GM18861 (cell line): ENCODE results near the gene ISL2.
"Not testable (repeated sequence)": the region's sequence is repeated elsewhere in the genome, so short reads cannot be mapped to it uniquely, and the experiment has no call there.

Source experiments
- ATAC-seq: cut with Tn5 transposase; IDR thresholded peaks from one replicate; pipeline ENCODE4 v1.9.1; 2021; ENCODE audit not compliant: unreplicated experiment

The ISL2 gene

GRCh38 chr15:76336254-76337058, at the start of gene ISL2:
TSS of gene ISL2 (plus strand) at chr15:76336773. CDS start at chr15:76336884, 111 bp downstream.
- ATAC-seq: no peak

- ATAC-seq: no peak
These were observed 47.0 kb upstream of the ISL2 start for GRCh38 chr15:76289582-76289981.

- ATAC-seq: no peak
These were observed 43.2 kb upstream of the ISL2 start for GRCh38 chr15:76293361-76293760.

GRCh38 chr15:76294463-76294862, 42.1 kb upstream of the ISL2 start:
- ATAC-seq: not testable (repeated sequence)

- no peak for ATAC-seq
These were observed 39.7 kb upstream of the ISL2 start for GRCh38 chr15:76296849-76297248.

- not testable (repeated sequence) for ATAC-seq
These were observed 38.6 kb upstream of the ISL2 start for GRCh38 chr15:76297951-76298350.

GRCh38 chr15:76298986-76299385, 37.6 kb upstream of the ISL2 start:
- ATAC-seq: no peak

- ATAC-seq: no peak
These were observed 36.8 kb upstream of the ISL2 start for GRCh38 chr15:76299786-76300185.

GRCh38 chr15:76303909-76304308, 32.7 kb upstream of the ISL2 start:
- ATAC-seq: no peak

GRCh38 chr15:76309601-76310330, 26.8 kb upstream of the ISL2 start:
- ATAC-seq: no peak

- no peak for ATAC-seq
These were observed 26.0 kb upstream of the ISL2 start for GRCh38 chr15:76310475-76311099.

GRCh38 chr15:76311100-76311953, 25.2 kb upstream of the ISL2 start, which contains the start of gene ETFA:
TSS of gene ETFA (minus strand) at chr15:76311469. CDS start at chr15:76311388, 81 bp downstream.
- ATAC-seq: peak; percentile 93

GRCh38 chr15:76312540-76313174, 23.9 kb upstream of the ISL2 start:
- no peak for ATAC-seq

GRCh38 chr15:76313175-76313567, 23.4 kb upstream of the ISL2 start:
- ATAC-seq: not testable (repeated sequence)

- no peak for ATAC-seq
These were observed 22.8 kb upstream of the ISL2 start for GRCh38 chr15:76313731-76314130.

- ATAC-seq: no peak
These were observed 16.6 kb upstream of the ISL2 start for GRCh38 chr15:76320012-76320411.

GRCh38 chr15:76321171-76321570, 15.4 kb upstream of the ISL2 start:
- no peak for ATAC-seq

- ATAC-seq: no peak
These were observed 15.0 kb upstream of the ISL2 start for GRCh38 chr15:76321602-76322001.

- no peak for ATAC-seq
These were observed 12.5 kb upstream of the ISL2 start for GRCh38 chr15:76324066-76324465.

- no peak for ATAC-seq
These were observed 10.9 kb upstream of the ISL2 start for GRCh38 chr15:76325704-76326103.
